ENCODE results near the gene MYH7. TPM values are rescaled to one million over a fixed set of nuclear protein-coding genes. Genes with fewer than 3 reads are reported as not detected.

MYH7 gene
- polyA plus RNA-seq, 1 donor (not counting 4 experiments of a cell fraction or from before 2014, with no cell fraction given) = not detected

- FAIRE-seq (no peak), DNase-seq (ENCODE audit: low read depth, low spot score) (no peak)
- Histone ChIP-seq H3K9ac (ENCODE audit: control insufficient read depth, extremely low read depth, insufficient read depth, low read length) (no peak overlapping the region), H3K4me3 (ENCODE audit: control insufficient read depth in 2 of 3, extremely low read depth in 1 of 3, insufficient read depth in 2 of 3, low read depth in 1 of 3, low read length in 3 of 3) (no peak overlapping the region), H3K9me1 (ENCODE audit: control insufficient read depth, extremely low read depth, insufficient read depth, low read length) (no peaks in the 10 kb centered on the region), H3K27me3 (ENCODE audit: control insufficient read depth, extremely low read depth, insufficient read depth, low read length) (no peaks in the 10 kb centered on the region), H3K79me2 (ENCODE audit: control insufficient read depth, insufficient read depth, low read length) (no peaks in the 10 kb centered on the region), H3K4me2 (ENCODE audit: control insufficient read depth, extremely low read depth, insufficient read depth, low read depth, low read length) (no peak overlapping the region), H3K36me3 (ENCODE audit: control insufficient read depth in 2 of 2, extremely low read depth in 1 of 2, insufficient read depth in 2 of 2, low read length in 2 of 2) (no peaks in the 10 kb centered on the region), H2AFZ (ENCODE audit: control insufficient read depth, low read length) (peak overlapping the region; percentile 27), H4K20me1 (ENCODE audit: control insufficient read depth, extremely low read depth, insufficient read depth, low read length) (no peaks in the 10 kb centered on the region), H3K9me3 (ENCODE audit: control insufficient read depth, low read depth, low read length) (no peaks in the 10 kb centered on the region), H3K4me1 (ENCODE audit: control insufficient read depth, extremely low read depth, insufficient read depth, low read length) (no peaks in the 10 kb centered on the region), H3K27ac (ENCODE audit: control insufficient read depth, insufficient read depth, low read length) (no peak overlapping the region)
- dilution Hi-C loops (cut with MboI; ENCODE audit: extremely low pct_ligation_motif_present, low sequenced_read_pairs) = no loop called here
- no peak for TF ChIP-seq CTCF (optimal IDR thresholded peaks at IDR 0.05 in 1 of 3, IDR thresholded peaks at IDR 0.05 in 1 of 3, conservative IDR thresholded peaks at IDR 0.05 in 1 of 3; ENCODE audit: extremely low read depth in 1 of 3, insufficient read depth in 2 of 3, low read length in 3 of 3)
- TF ChIP-seq EZH2 (IDR thresholded peaks at IDR 0.05; ENCODE audit: low read length) = no peak
Observed at GRCh38 chr14:23436327-23437132, 1.1 kb upstream of the MYH7 start.

- no peaks in the 10 kb centered on the region for H3K79me2 ChIP-seq (ENCODE audit: control insufficient read depth, insufficient read depth, low read length)
- no peaks in the 10 kb centered on the region for H3K9me3 ChIP-seq (ENCODE audit: control insufficient read depth, low read depth, low read length)
- TF ChIP-seq CTCF (optimal IDR thresholded peaks at IDR 0.05 in 1 of 3, IDR thresholded peaks at IDR 0.05 in 1 of 3, conservative IDR thresholded peaks at IDR 0.05 in 1 of 3; ENCODE audit: extremely low read depth in 1 of 3, insufficient read depth in 2 of 3, low read length in 3 of 3) (no peak), EZH2 (IDR thresholded peaks at IDR 0.05; ENCODE audit: low read length) (no peak)
- no peak overlapping the region for H3K9ac ChIP-seq (ENCODE audit: control insufficient read depth, extremely low read depth, insufficient read depth, low read length)
- no peak overlapping the region for H3K4me2 ChIP-seq (ENCODE audit: control insufficient read depth, extremely low read depth, insufficient read depth, low read depth, low read length)
- H3K27ac ChIP-seq (ENCODE audit: control insufficient read depth, insufficient read depth, low read length) = no peak overlapping the region
- no peaks in the 10 kb centered on the region for H3K36me3 ChIP-seq (ENCODE audit: control insufficient read depth in 2 of 2, extremely low read depth in 1 of 2, insufficient read depth in 2 of 2, low read length in 2 of 2)
- FAIRE-seq (no peak), DNase-seq (ENCODE audit: low read depth, low spot score) (no peak)
- H3K4me1 ChIP-seq (ENCODE audit: control insufficient read depth, extremely low read depth, insufficient read depth, low read length) = no peaks in the 10 kb centered on the region
- no peaks in the 10 kb centered on the region for H4K20me1 ChIP-seq (ENCODE audit: control insufficient read depth, extremely low read depth, insufficient read depth, low read length)
- H3K9me1 ChIP-seq (ENCODE audit: control insufficient read depth, extremely low read depth, insufficient read depth, low read length) = no peaks in the 10 kb centered on the region
- no peak overlapping the region for H3K4me3 ChIP-seq (ENCODE audit: control insufficient read depth in 2 of 3, extremely low read depth in 1 of 3, insufficient read depth in 2 of 3, low read depth in 1 of 3, low read length in 3 of 3)
- no peak overlapping the region for H2AFZ ChIP-seq (ENCODE audit: control insufficient read depth, low read length)
- peaks cover 2% of the 10 kb centered on the region for H3K27me3 ChIP-seq (ENCODE audit: control insufficient read depth, extremely low read depth, insufficient read depth, low read length)
- dilution Hi-C loops (cut with MboI; ENCODE audit: extremely low pct_ligation_motif_present, low sequenced_read_pairs) = no loop called here
Observed at GRCh38 chr14:23434488-23435222, 805 bp downstream of the MYH7 start.
